Endodermal cell (in vitro differentiated cells): ENCODE results near the gene SMIM41. TPM values are rescaled to one million over a fixed set of nuclear protein-coding genes. Genes with fewer than 3 reads are reported as not detected.

Experiments used
- DNase-seq: peaks from one replicate; pipeline ENCODE4 v3.0.0-alpha.2; 2017
- H3K27ac ChIP-seq: 2 replicates; pipeline ENCODE4 v1.5.1; 2013; ENCODE audit warnings: mild to moderate bottlenecking, low read depth, low read length, moderate library complexity
- H3K27me3 ChIP-seq: 2 replicates; pipeline ENCODE4 v1.6.1; 2013; ENCODE audit warnings: mild to moderate bottlenecking, low read length, moderate library complexity; ENCODE audit not compliant: insufficient read depth, control insufficient read depth, poor library complexity, severe bottlenecking
- H3K36me3 ChIP-seq: 2 replicates; pipeline ENCODE4 v1.7.0; 2013; ENCODE audit warnings: mild to moderate bottlenecking, low read length, moderate library complexity; ENCODE audit not compliant: control insufficient read depth, insufficient read depth
- H3K4me1 ChIP-seq: one replicate; pipeline ENCODE4 v1.7.0; 2013; ENCODE audit warnings: low read length; ENCODE audit not compliant: control insufficient read depth, insufficient read depth
- H3K4me3 ChIP-seq: 2 replicates; pipeline ENCODE4 v1.5.1; 2013; ENCODE audit warnings: mild to moderate bottlenecking, low read length, moderate library complexity
- H3K9ac ChIP-seq: 2 replicates; pipeline ENCODE4 v1.6.1; 2013; ENCODE audit warnings: mild to moderate bottlenecking, low read length, moderate library complexity; ENCODE audit not compliant: poor library complexity, severe bottlenecking; ENCODE audit errors: extremely low read depth
- H3K9me3 ChIP-seq: 2 replicates; pipeline ENCODE4 v1.6.1; 2013; ENCODE audit warnings: mild to moderate bottlenecking, low read length, moderate library complexity; ENCODE audit not compliant: control insufficient read depth
- H3K27ac Mint-ChIP-seq: 2 replicates; pipeline ENCODE4 v1.8.0; 2020; ENCODE audit warnings: mixed read lengths
- H3K27me3 Mint-ChIP-seq: 2 replicates; pipeline ENCODE4 v1.8.0; 2021; ENCODE audit warnings: mild to moderate bottlenecking, mixed read lengths; ENCODE audit not compliant: insufficient read depth
- H3K36me3 Mint-ChIP-seq: 2 replicates; pipeline ENCODE4 v1.8.0; 2020; ENCODE audit warnings: low read depth, mixed read lengths
- H3K4me1 Mint-ChIP-seq: 2 replicates; pipeline ENCODE4 v1.8.0; 2020; ENCODE audit warnings: mixed read lengths
- H3K4me3 Mint-ChIP-seq: 2 replicates; pipeline ENCODE4 v1.8.0; 2020; ENCODE audit warnings: mild to moderate bottlenecking, moderate library complexity, mixed read lengths
- H3K9me3 Mint-ChIP-seq: 2 replicates; pipeline ENCODE4 v1.8.0; 2020; ENCODE audit warnings: mild to moderate bottlenecking, mixed read lengths
- whole genome bisulfite sequencing, 2 experiments: methylation state at CpG; one replicate each; pipeline versions ENCODE4 v1.1.5 to v1.1.7; 2013; ENCODE audit warnings: missing lambda C conversion rate in 2 of 2, mixed read lengths in 1 of 2; ENCODE audit not compliant: insufficient coverage in 1 of 2, insufficient read length in 1 of 2; 5-methylcytosine and 5-hydroxymethylcytosine counted together
- total RNA-seq, 2 donors: library from RNA; stranded (reverse); fragmentation: NEBNext Ultra II Directional in 1 of 2; extraction: Animal tissue kit (Norgen Biotek cat#: 25700) in 1 of 2; gene quantifications; 2 replicates in 1 of 2; 3 replicates in 1 of 2; pipeline ENCODE4 v1.2.1, GENCODE V29; 2021
- TF ChIP-seq, protein P1 (sequence below): fragments of 200-600 bp; sonication (generic); conservative IDR thresholded peaks from 2 replicates; pipeline ENCODE4 v1.5.0; 2021; ENCODE audit warnings: antibody characterized with exemption, mild to moderate bottlenecking

SMIM41 gene
- total RNA-seq, 2 donors from 2014 or later = not detected

DNA sequence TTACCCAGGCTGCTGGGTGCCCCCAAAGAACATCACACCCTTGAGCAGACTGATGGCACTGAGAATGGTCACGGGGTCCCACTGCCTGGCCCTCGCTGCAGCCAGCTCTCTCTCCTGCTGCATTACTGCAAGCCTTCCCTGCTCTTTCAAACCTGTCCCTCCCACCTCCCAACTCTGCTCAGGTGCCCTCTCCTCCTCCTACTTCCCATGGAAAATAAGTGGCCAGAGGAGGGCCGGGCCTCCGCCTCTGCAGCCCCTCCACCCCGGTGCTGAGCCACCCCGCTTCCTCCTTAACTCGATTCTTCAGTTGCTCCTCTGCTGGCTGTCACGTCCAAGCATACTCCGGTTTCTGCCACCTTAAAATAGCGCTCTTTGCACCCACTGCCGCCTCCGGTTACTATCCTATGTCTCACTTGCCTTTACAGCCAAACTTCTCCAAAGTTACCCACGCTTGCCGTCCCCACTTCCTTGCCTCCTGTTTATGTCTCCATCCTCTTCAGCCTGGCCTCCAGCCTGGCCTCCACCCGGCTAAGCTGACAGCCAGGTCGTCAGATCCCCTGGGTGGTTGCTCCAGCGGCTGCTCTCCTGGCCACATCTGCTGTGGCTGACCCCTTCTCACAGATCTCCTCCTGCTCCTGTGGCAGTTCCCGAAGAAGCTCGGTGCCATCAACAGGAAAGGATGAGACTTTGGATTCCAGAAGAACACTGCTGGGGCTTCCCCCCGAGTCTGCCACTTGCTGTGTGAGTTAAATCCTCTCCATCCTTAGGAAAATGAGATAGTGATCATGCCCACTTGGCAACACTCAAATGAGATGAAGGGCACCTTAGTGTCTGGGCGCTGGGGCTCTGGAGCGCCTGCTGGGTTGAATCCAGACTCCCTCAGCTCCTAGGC lies 7.7 kb downstream of the SMIM41 start:
- H3K9me3 Mint-ChIP-seq = no peaks in the 10 kb centered on the region
- DNase-seq = no peak

DNA sequence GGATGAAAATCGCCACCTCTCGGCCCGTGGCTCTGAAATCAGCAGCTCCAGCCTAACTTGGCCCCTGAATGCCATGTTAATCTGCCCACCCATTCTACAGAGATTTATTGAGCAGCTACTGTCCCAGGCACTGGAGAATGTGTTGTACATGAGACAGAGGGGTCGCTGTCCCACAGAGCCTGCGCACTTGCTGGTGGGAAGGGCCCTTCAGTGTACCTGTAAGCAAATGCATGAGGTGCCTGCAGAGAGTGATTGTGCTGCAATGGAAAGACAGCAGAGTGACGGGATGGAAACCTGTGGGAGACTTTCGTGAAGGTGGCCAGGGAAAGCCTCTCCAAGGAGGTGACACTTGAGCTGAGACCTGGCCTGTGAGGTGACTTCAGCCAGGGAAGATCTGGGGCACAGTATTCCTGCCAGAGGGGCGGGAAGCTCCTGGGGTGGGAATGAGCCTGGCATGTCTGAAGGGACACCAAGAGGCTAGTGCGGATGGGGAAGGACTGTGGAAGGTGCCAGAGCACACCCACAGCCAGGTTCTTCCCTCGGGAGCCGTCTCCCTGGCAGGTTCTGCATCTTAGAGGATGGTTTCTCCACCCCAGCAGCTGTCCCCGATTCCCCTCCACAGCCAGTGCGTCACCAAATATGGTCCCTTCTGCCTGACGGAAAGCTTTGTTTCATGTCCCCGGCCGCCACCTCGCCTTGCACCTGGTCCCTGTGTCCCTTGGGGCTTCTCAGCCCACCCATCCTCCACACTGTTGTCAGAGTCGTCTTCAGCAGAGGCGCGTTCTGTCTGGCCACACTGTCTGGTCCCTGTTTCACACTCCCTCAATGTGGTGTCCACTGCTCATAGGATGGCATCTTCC lies 8.7 kb downstream of the SMIM41 start:
- Mint-ChIP-seq H3K9me3 (no peaks in the 10 kb centered on the region), H3K27me3 (peaks cover 13% of the 10 kb centered on the region), H3K36me3 (no peaks in the 10 kb centered on the region), H3K27ac (no peak overlapping the region), H3K4me1 (peaks cover 2% of the 10 kb centered on the region), H3K4me3 (no peak overlapping the region)
- 86% methylated on average over 19 to 20 of the region's 20 CpGs for WGBS, 2 experiments
- TF ChIP-seq, protein P1, sequence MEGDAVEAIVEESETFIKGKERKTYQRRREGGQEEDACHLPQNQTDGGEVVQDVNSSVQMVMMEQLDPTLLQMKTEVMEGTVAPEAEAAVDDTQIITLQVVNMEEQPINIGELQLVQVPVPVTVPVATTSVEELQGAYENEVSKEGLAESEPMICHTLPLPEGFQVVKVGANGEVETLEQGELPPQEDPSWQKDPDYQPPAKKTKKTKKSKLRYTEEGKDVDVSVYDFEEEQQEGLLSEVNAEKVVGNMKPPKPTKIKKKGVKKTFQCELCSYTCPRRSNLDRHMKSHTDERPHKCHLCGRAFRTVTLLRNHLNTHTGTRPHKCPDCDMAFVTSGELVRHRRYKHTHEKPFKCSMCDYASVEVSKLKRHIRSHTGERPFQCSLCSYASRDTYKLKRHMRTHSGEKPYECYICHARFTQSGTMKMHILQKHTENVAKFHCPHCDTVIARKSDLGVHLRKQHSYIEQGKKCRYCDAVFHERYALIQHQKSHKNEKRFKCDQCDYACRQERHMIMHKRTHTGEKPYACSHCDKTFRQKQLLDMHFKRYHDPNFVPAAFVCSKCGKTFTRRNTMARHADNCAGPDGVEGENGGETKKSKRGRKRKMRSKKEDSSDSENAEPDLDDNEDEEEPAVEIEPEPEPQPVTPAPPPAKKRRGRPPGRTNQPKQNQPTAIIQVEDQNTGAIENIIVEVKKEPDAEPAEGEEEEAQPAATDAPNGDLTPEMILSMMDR = no peak
- no peaks in the 10 kb centered on the region for H3K9me3 ChIP-seq
- H3K9ac ChIP-seq = no peak overlapping the region
- no peaks in the 10 kb centered on the region for H3K4me1 ChIP-seq
- H3K4me3 ChIP-seq = no peak overlapping the region
- no peak overlapping the region for H3K27ac ChIP-seq
- H3K36me3 ChIP-seq = no peaks in the 10 kb centered on the region
- H3K27me3 ChIP-seq = no peaks in the 10 kb centered on the region
- no peak for DNase-seq

More for the DNA sequence above, 7.7 kb downstream of the SMIM41 start:
- Mint-ChIP-seq H3K27me3 (peaks cover 12% of the 10 kb centered on the region), H3K4me3 (no peak overlapping the region), H3K4me1 (peaks cover 5% of the 10 kb centered on the region), H3K36me3 (no peaks in the 10 kb centered on the region), H3K27ac (no peak overlapping the region)
- Histone ChIP-seq H3K27me3 (no peaks in the 10 kb centered on the region), H3K27ac (no peak overlapping the region), H3K36me3 (no peaks in the 10 kb centered on the region), H3K4me1 (no peaks in the 10 kb centered on the region), H3K9me3 (no peaks in the 10 kb centered on the region), H3K4me3 (no peak overlapping the region), H3K9ac (no peak overlapping the region)
- WGBS, 2 experiments = 88 to 96% methylated on average over 19 to 22 of the region's 22 CpGs
- TF ChIP-seq, protein P1 = no peak

DNA sequence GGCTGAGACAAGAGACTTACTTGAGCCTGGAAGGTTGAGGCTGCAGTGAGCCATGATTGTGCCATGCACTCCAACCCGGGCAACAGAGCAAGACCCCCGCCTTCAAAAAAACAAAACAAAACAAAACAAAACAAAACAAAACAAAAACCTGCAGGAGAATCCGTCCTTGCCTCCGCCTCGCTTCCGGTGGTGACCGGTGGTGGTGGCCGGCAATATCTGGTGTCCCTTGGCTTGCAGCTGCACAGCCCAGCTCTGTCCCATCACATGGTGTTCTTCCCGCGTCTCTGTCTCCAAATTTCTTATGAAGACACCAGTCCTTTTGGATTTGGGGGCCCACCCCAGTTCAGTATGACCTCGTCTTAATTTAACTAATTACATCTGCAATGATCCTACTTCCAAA lies 10.0 kb downstream of the SMIM41 start:
- peaks cover 14% of the 10 kb centered on the region for H3K27me3 Mint-ChIP-seq
- peak overlapping the region; percentile 24 for H3K27ac Mint-ChIP-seq
- TF ChIP-seq, protein P1 = no peak
- Histone ChIP-seq H3K4me1 (no peaks in the 10 kb centered on the region), H3K9ac (no peak overlapping the region), H3K27ac (no peak overlapping the region), H3K27me3 (no peaks in the 10 kb centered on the region), H3K9me3 (no peaks in the 10 kb centered on the region), H3K36me3 (no peaks in the 10 kb centered on the region), H3K4me3 (no peak overlapping the region)
- H3K9me3 Mint-ChIP-seq = no peaks in the 10 kb centered on the region
- no peaks in the 10 kb centered on the region for H3K36me3 Mint-ChIP-seq
- H3K4me3 Mint-ChIP-seq = no peak overlapping the region
- no peak for DNase-seq
- WGBS, 2 experiments = 94 to 95% methylated on average over 9 to 11 of the region's 11 CpGs
- no peaks in the 10 kb centered on the region for H3K4me1 Mint-ChIP-seq
